D721Med (cell line): Measurements from ENCODE around the gene CNTNAP2.
"Not testable (repeated sequence)": the region's sequence is repeated elsewhere in the genome, so short reads cannot be mapped to it uniquely, and the experiment has no call there.

Source experiments
- DNase-seq: peaks from one replicate; pipeline ENCODE4 v3.0.0; 2011; ENCODE audit warnings: low spot score; ENCODE audit not compliant: insufficient read length
- FAIRE-seq: peaks from 2 replicates; lab custom pipeline; 2011; peaks lifted over from hg19 to GRCh38; lab: Jason Lieb, UNC
- TF ChIP-seq, protein P1 (sequence below): IDR thresholded peaks from 2 replicates; pipeline ENCODE4 v1.5.1; 2012; ENCODE audit warnings: mild to moderate bottlenecking, control low read depth; ENCODE audit not compliant: insufficient read depth; ENCODE audit errors: missing control alignments

CNTNAP2 gene

DNA sequence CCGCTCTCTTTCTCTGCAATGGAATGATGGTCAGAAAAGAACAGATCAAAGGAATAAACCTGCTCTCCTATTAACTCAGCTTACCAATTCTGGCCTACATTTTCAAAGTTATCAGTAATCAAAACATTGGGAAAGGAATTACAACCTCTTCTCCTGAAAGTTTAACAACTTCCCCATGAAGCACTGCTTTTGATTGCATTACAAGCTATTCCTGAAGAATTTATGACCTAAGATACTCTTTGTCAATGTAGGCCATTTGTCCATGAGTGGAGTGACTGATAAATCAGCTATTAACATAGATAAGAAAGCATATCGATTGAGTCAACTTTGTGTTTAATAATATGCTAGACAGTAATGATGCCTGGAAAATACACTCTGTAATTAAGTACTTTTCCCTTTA, 2202.2 kb downstream of the CNTNAP2 start:
- no peak for FAIRE-seq
- DNase-seq, result no peak
- TF ChIP-seq, protein P1, sequence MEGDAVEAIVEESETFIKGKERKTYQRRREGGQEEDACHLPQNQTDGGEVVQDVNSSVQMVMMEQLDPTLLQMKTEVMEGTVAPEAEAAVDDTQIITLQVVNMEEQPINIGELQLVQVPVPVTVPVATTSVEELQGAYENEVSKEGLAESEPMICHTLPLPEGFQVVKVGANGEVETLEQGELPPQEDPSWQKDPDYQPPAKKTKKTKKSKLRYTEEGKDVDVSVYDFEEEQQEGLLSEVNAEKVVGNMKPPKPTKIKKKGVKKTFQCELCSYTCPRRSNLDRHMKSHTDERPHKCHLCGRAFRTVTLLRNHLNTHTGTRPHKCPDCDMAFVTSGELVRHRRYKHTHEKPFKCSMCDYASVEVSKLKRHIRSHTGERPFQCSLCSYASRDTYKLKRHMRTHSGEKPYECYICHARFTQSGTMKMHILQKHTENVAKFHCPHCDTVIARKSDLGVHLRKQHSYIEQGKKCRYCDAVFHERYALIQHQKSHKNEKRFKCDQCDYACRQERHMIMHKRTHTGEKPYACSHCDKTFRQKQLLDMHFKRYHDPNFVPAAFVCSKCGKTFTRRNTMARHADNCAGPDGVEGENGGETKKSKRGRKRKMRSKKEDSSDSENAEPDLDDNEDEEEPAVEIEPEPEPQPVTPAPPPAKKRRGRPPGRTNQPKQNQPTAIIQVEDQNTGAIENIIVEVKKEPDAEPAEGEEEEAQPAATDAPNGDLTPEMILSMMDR, result no peak

DNA sequence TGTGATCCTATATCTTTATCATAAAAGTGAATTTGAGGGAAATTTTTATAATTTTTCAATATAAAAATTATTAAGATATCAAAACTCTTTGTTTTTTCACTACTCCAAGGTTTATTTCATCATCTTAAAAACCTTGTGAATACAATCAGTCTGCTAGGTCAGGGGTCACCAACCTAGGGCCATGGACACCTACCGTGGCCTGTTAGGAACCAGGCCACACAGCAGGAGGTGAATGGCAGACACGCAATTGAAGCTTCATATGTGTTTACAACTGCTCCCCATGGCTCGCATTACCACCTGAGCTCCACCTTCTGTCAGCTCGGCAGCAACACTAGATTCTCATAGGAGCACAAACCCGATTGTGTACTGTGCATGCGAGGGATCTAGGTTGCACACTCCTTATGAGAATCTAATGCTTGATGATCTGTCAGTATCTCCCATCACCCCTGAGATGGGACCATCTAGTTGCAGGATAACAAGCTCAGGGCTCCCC, 2202.8 kb downstream of the CNTNAP2 start:
- no peak for DNase-seq
- no peak for FAIRE-seq
- TF ChIP-seq, protein P1, result no peak

DNA sequence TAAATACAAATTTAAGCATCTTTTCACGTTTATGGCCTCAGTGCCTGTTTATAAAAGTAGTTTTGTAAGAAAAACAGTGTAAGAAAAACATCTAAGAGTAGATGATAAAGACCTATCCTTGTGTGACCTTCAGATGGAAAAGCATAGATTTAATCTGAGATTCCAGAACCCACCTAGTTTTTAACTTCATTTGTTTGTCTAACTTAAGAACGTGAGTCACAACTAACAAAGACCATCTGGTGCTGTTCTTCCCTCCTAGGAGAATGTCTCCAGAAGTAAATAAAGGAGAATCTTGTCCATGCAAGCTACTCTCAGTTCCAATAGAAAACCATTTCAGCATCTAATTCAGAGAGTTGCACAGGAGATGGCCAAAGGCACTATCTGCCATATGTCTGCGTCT, 2208.6 kb downstream of the CNTNAP2 start:
- FAIRE-seq, result no peak
- DNase-seq, result no peak
- TF ChIP-seq, protein P1, result no peak

DNA sequence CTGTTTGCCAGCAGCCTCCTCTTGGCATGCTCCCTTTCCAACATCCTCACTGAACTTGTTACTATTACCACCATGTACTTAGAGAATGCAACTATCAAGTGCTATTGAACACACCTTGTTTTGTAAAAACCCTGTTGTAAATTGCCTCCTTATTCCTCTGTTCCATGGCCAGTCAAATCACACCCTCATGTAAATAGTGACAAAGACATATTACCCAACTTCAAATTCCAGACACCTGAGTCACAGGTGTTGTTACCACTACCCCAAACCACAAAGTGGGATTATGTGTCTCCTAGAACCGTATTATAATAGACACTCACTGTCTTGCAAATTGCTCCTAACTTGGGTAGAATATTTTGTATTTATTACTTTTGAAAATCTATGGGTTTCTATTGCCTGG, 2210.8 kb downstream of the CNTNAP2 start:
- no peak for FAIRE-seq
- TF ChIP-seq, protein P1, result no peak
- DNase-seq, result no peak

DNA sequence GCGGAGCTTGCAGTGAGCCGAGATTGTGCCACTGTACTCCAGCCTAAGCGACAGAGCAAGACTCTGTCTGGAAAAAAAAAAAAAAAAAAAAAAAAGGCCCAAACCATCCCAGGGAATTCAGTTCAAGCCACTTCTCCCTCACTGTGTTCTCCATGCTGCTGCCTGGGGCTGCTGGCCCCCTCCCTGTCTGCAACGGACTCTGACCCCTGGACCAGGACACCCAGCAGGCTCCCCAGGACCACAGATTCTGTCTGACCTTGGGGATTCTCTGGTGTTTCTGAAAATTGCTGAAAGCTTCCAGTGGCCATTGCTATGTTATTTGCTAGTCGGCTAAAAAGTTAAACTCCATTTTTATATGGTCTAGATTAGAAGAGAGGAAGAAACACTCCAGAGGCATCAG, 2212.3 kb downstream of the CNTNAP2 start:
- TF ChIP-seq, protein P1, result no peak
- FAIRE-seq (no peak), DNase-seq (no peak)

DNA sequence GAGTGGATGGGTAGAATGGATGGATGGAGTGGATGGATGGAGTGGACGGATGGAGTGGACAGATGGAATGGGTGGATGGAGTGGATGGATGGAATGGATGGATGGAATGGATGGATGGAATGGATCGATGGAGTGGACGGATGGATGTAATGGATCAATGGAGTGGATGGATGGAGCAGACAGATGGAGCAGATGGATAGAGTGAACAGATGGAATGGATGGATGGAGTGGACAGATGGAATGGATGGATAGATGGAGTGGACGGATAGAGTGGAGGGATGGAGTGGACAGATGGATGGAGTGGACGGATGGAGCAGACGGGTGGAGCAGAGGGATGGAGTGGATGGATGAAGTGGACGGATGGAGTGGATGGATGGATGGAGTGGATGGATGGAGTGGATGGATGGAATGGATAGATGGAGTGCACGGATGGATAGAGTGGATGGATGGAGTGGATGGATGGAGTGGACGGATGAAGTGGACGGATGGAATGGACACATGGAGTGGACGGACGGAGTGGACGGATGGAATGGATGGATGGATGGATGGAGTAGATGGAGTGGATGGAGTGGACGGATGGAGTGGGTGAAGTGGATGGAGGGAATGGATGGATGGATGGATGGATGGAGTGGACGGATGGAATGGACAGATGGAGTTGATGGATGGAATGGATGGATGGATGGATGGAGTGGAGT, 2213.7 kb downstream of the CNTNAP2 start:
- FAIRE-seq (no peak), DNase-seq (no peak)
- TF ChIP-seq, protein P1, result no peak

DNA sequence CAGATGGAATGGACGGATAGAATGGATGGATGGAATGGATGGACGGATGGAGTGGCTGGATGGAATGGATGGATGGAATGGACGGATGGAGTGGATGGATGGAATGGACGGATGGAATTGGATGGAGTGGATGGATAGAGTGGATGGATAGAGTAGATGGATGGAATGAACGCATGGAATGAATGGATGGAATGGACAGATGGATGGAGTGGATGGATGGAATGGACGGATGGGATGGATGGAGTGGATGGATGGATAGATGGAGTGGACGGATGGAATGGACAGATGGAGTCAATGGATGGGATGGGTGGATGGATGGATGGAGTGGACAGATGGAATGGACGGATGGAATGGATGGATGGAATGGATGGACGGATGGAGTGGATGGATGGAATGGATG, 2214.2 kb downstream of the CNTNAP2 start:
- FAIRE-seq (no peak), DNase-seq (no peak)
- TF ChIP-seq, protein P1, result no peak

DNA sequence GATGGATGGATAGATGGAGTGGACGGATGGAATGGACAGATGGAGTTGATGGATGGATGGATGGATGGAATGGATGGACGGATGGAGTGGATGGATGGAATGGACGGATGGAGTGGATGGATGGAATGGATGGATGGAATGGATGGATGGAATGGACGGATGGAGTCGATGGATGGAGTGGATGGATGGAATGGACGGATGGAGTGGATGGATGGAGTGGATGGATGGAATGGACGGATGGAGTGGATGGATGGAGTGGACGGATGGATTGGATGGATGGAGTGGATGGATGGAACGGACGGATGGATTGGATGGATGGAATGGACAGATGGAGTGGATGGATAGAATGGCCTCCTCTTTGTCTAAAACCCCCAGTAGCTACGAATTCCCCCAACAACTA, 2214.9 kb downstream of the CNTNAP2 start:
- FAIRE-seq, result peak; percentile 92
- DNase-seq, result not testable (repeated sequence)
